Stimulated activated CD4-positive, alpha-beta T cell treated with anti-CD3 and anti-CD28 coated beads, Interleukin-4, amount 100 ng/mL, for 48 hours (primary cell): ENCODE measurements around the gene ERICH3.

Experiments
- DNase-seq, 2 donors: peaks; one replicate each; pipeline ENCODE4 v3.0.0-alpha.2; 2020; ENCODE audit warnings: low read depth in 2 of 2

Gene ERICH3

GRCh38 chr1:74587888-74588287 lies 85.7 kb downstream of the ERICH3 start:
- DNase-seq: no peak

GRCh38 chr1:74586253-74586897 lies 87.2 kb downstream of the ERICH3 start:
- DNase-seq: no peak

GRCh38 chr1:74584185-74584584 lies 89.4 kb downstream of the ERICH3 start:
- no peak for DNase-seq

GRCh38 chr1:74583397-74583796 lies 90.2 kb downstream of the ERICH3 start:
- no peak for DNase-seq

- no peak for DNase-seq
These were observed 94.2 kb downstream of the ERICH3 start for GRCh38 chr1:74579425-74579824.

- no peak for DNase-seq
These were observed 95.5 kb downstream of the ERICH3 start for GRCh38 chr1:74578101-74578500.

GRCh38 chr1:74571891-74572290 lies 101.7 kb downstream of the ERICH3 start:
- no peak for DNase-seq

- DNase-seq: no peak
These were observed 102.1 kb downstream of the ERICH3 start for GRCh38 chr1:74571493-74571800.

- no peak for DNase-seq
These were observed 102.6 kb downstream of the ERICH3 start for GRCh38 chr1:74570797-74571492.

GRCh38 chr1:74549932-74550331 lies 123.7 kb downstream of the ERICH3 start:
- no peak for DNase-seq

- DNase-seq: no peak
These were observed 124.4 kb downstream of the ERICH3 start for GRCh38 chr1:74548961-74549750.

- DNase-seq: no peak
These were observed 127.8 kb downstream of the ERICH3 start for GRCh38 chr1:74545821-74546220.

GRCh38 chr1:74534241-74534640 lies 139.4 kb downstream of the ERICH3 start:
- DNase-seq: no peak

GRCh38 chr1:74531796-74532195 lies 141.8 kb downstream of the ERICH3 start:
- DNase-seq: no peak

- no peak for DNase-seq
These were observed 142.7 kb downstream of the ERICH3 start for GRCh38 chr1:74530892-74531291.

- DNase-seq: no peak
These were observed 145.5 kb downstream of the ERICH3 start for GRCh38 chr1:74528123-74528522.

- DNase-seq: no peak
These were observed 146.9 kb downstream of the ERICH3 start for GRCh38 chr1:74526708-74527107.

- DNase-seq: no peak
These were observed 149.6 kb downstream of the ERICH3 start for GRCh38 chr1:74523873-74524480.

GRCh38 chr1:74522148-74522547 lies 151.4 kb downstream of the ERICH3 start:
- no peak for DNase-seq
